ENCODE data around the gene HIF1AN.
"Not testable (repeated sequence)": the region's sequence is repeated elsewhere in the genome, so short reads cannot be mapped to it uniquely, and the experiment has no call there.

Gene HIF1AN

GRCh38 chr10:100569687-100570481, 34.1 kb downstream of the HIF1AN start:
- Histone ChIP-seq H3K36me3 (ENCODE audit: control insufficient read depth, insufficient read depth, low read length) (no peaks in the 10 kb centered on the region), H3K4me1 (ENCODE audit: control insufficient read depth, insufficient read depth, low read length) (no peaks in the 10 kb centered on the region), H3K27me3 (ENCODE audit: control insufficient read depth, insufficient read depth, low read length) (peaks cover 45% of the 10 kb centered on the region), H3K9ac (ENCODE audit: low read depth, low read length) (peak overlapping the region; percentile 76), H3K9me3 (ENCODE audit: control insufficient read depth, insufficient read depth, low read length) (no peaks in the 10 kb centered on the region), H3K4me3 (ENCODE audit: low read depth, low read length) (peak overlapping the region; percentile 72)

- peak overlapping the region; percentile 76 for H3K9ac ChIP-seq (ENCODE audit: low read depth, low read length)
- H3K27me3 ChIP-seq (ENCODE audit: control insufficient read depth, insufficient read depth, low read length): peaks cover 42% of the 10 kb centered on the region
- no peaks in the 10 kb centered on the region for H3K4me1 ChIP-seq (ENCODE audit: control insufficient read depth, insufficient read depth, low read length)
- H3K9me3 ChIP-seq (ENCODE audit: control insufficient read depth, insufficient read depth, low read length): no peaks in the 10 kb centered on the region
- H3K36me3 ChIP-seq (ENCODE audit: control insufficient read depth, insufficient read depth, low read length): no peaks in the 10 kb centered on the region
- H3K4me3 ChIP-seq (ENCODE audit: low read depth, low read length): peak overlapping the region; percentile 72
These were observed 34.8 kb downstream of the HIF1AN start for GRCh38 chr10:100570506-100570905.

GRCh38 chr10:100571084-100571856, 35.5 kb downstream of the HIF1AN start:
- Histone ChIP-seq H3K4me1 (ENCODE audit: control insufficient read depth, insufficient read depth, low read length) (no peaks in the 10 kb centered on the region), H3K9me3 (ENCODE audit: control insufficient read depth, insufficient read depth, low read length) (no peaks in the 10 kb centered on the region), H3K4me3 (ENCODE audit: low read depth, low read length) (no peak overlapping the region), H3K27me3 (ENCODE audit: control insufficient read depth, insufficient read depth, low read length) (peaks cover 36% of the 10 kb centered on the region), H3K9ac (ENCODE audit: low read depth, low read length) (no peak overlapping the region), H3K36me3 (ENCODE audit: control insufficient read depth, insufficient read depth, low read length) (no peaks in the 10 kb centered on the region)

GRCh38 chr10:100575146-100575545, 39.4 kb downstream of the HIF1AN start:
- H3K27me3 ChIP-seq (ENCODE audit: control insufficient read depth, insufficient read depth, low read length); H3K4me3 ChIP-seq (ENCODE audit: low read depth, low read length); H3K4me1 ChIP-seq (ENCODE audit: control insufficient read depth, insufficient read depth, low read length); H3K36me3 ChIP-seq (ENCODE audit: control insufficient read depth, insufficient read depth, low read length); H3K9me3 ChIP-seq (ENCODE audit: control insufficient read depth, insufficient read depth, low read length); H3K9ac ChIP-seq (ENCODE audit: low read depth, low read length): not testable (repeated sequence)

GRCh38 chr10:100575585-100576281, 40.0 kb downstream of the HIF1AN start:
- Histone ChIP-seq H3K4me3 (ENCODE audit: low read depth, low read length) (no peak overlapping the region), H3K36me3 (ENCODE audit: control insufficient read depth, insufficient read depth, low read length) (no peaks in the 10 kb centered on the region), H3K9me3 (ENCODE audit: control insufficient read depth, insufficient read depth, low read length) (no peaks in the 10 kb centered on the region), H3K9ac (ENCODE audit: low read depth, low read length) (no peak overlapping the region), H3K27me3 (ENCODE audit: control insufficient read depth, insufficient read depth, low read length) (peaks cover 9% of the 10 kb centered on the region), H3K4me1 (ENCODE audit: control insufficient read depth, insufficient read depth, low read length) (no peaks in the 10 kb centered on the region)

GRCh38 chr10:100576282-100576635, 40.5 kb downstream of the HIF1AN start:
- Histone ChIP-seq H3K4me1 (ENCODE audit: control insufficient read depth, insufficient read depth, low read length) (no peaks in the 10 kb centered on the region), H3K9me3 (ENCODE audit: control insufficient read depth, insufficient read depth, low read length) (no peaks in the 10 kb centered on the region), H3K36me3 (ENCODE audit: control insufficient read depth, insufficient read depth, low read length) (no peaks in the 10 kb centered on the region), H3K27me3 (ENCODE audit: control insufficient read depth, insufficient read depth, low read length) (peaks cover 9% of the 10 kb centered on the region), H3K9ac (ENCODE audit: low read depth, low read length) (no peak overlapping the region), H3K4me3 (ENCODE audit: low read depth, low read length) (no peak overlapping the region)

GRCh38 chr10:100579261-100580090, 43.7 kb downstream of the HIF1AN start:
- H3K27me3 ChIP-seq (ENCODE audit: control insufficient read depth, insufficient read depth, low read length): peaks cover 6% of the 10 kb centered on the region
- no peaks in the 10 kb centered on the region for H3K36me3 ChIP-seq (ENCODE audit: control insufficient read depth, insufficient read depth, low read length)

GRCh38 chr10:100586959-100587358, 51.2 kb downstream of the HIF1AN start:
- no peak overlapping the region for H3K9ac ChIP-seq (ENCODE audit: low read depth, low read length)
- no peaks in the 10 kb centered on the region for H3K27me3 ChIP-seq (ENCODE audit: control insufficient read depth, insufficient read depth, low read length)
- H3K36me3 ChIP-seq (ENCODE audit: control insufficient read depth, insufficient read depth, low read length): no peaks in the 10 kb centered on the region
- H3K4me3 ChIP-seq (ENCODE audit: low read depth, low read length): no peak overlapping the region
- no peaks in the 10 kb centered on the region for H3K4me1 ChIP-seq (ENCODE audit: control insufficient read depth, insufficient read depth, low read length)
- no peaks in the 10 kb centered on the region for H3K9me3 ChIP-seq (ENCODE audit: control insufficient read depth, insufficient read depth, low read length)

More at GRCh38 chr10:100579261-100580090, 43.7 kb downstream of the HIF1AN start:
- no peaks in the 10 kb centered on the region for H3K9me3 ChIP-seq (ENCODE audit: control insufficient read depth, insufficient read depth, low read length)
- H3K4me3 ChIP-seq (ENCODE audit: low read depth, low read length): no peak overlapping the region
- no peak overlapping the region for H3K9ac ChIP-seq (ENCODE audit: low read depth, low read length)
- no peaks in the 10 kb centered on the region for H3K4me1 ChIP-seq (ENCODE audit: control insufficient read depth, insufficient read depth, low read length)

- Histone ChIP-seq H3K9me3 (ENCODE audit: control insufficient read depth, insufficient read depth, low read length) (no peaks in the 10 kb centered on the region), H3K4me1 (ENCODE audit: control insufficient read depth, insufficient read depth, low read length) (no peaks in the 10 kb centered on the region), H3K36me3 (ENCODE audit: control insufficient read depth, insufficient read depth, low read length) (no peaks in the 10 kb centered on the region), H3K4me3 (ENCODE audit: low read depth, low read length) (no peak overlapping the region), H3K27me3 (ENCODE audit: control insufficient read depth, insufficient read depth, low read length) (no peaks in the 10 kb centered on the region), H3K9ac (ENCODE audit: low read depth, low read length) (no peak overlapping the region)
These were observed 62.4 kb downstream of the HIF1AN start for GRCh38 chr10:100598166-100598565.

- Histone ChIP-seq H3K9ac (ENCODE audit: low read depth, low read length) (no peak overlapping the region), H3K4me3 (ENCODE audit: low read depth, low read length) (no peak overlapping the region), H3K27me3 (ENCODE audit: control insufficient read depth, insufficient read depth, low read length) (no peaks in the 10 kb centered on the region), H3K36me3 (ENCODE audit: control insufficient read depth, insufficient read depth, low read length) (no peaks in the 10 kb centered on the region), H3K9me3 (ENCODE audit: control insufficient read depth, insufficient read depth, low read length) (no peaks in the 10 kb centered on the region), H3K4me1 (ENCODE audit: control insufficient read depth, insufficient read depth, low read length) (no peaks in the 10 kb centered on the region)
These were observed 64.5 kb downstream of the HIF1AN start for GRCh38 chr10:100600218-100600617.

GRCh38 chr10:100607439-100607838, 71.7 kb downstream of the HIF1AN start:
- no peaks in the 10 kb centered on the region for H3K4me1 ChIP-seq (ENCODE audit: control insufficient read depth, insufficient read depth, low read length)
- no peak overlapping the region for H3K4me3 ChIP-seq (ENCODE audit: low read depth, low read length)
- peaks cover 2% of the 10 kb centered on the region for H3K27me3 ChIP-seq (ENCODE audit: control insufficient read depth, insufficient read depth, low read length)
- no peaks in the 10 kb centered on the region for H3K9me3 ChIP-seq (ENCODE audit: control insufficient read depth, insufficient read depth, low read length)
- H3K9ac ChIP-seq (ENCODE audit: low read depth, low read length): no peak overlapping the region
- no peaks in the 10 kb centered on the region for H3K36me3 ChIP-seq (ENCODE audit: control insufficient read depth, insufficient read depth, low read length)

Data from iPS-15b (cell line).